ENCODE data around the gene BORCS5.
"Not testable (repeated sequence)": the region's sequence is repeated elsewhere in the genome, so short reads cannot be mapped to it uniquely, and the experiment has no call there.

DNA sequence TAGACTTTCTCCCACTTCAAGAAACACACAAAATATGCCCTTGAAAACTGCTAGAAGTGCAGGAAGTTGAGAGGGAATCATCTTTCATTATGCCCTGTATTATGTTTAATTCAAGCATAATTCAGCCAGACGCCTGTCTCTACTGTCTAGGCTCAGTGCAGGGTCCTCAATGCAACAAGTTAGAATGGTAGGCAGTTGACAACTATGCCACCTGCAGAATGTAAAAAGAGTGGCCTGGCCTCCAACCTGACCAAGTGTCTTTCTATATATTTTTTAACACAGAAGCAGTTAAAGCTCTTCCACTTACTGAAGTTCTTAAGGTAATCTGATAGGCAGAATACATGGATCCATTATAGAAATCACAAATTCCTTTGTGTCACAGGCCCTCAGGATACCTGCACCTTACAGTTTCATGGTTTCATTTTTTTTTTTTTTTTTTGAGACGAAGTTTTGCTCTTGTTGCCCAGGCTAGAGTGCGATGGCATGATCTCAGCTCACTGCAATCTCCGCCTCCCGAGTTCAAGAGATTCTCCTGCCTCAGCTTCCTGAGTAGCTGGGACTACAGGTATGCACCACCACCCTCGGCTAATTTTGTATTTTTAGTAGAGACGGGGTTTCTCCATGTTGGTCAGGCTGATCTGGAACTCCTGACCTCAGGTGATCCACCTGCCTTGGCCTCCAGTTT lies 145.4 kb downstream of the BORCS5 start:
- TF ChIP-seq POLR2A, CTCF (IDR thresholded peaks at IDR 0.05): not testable (repeated sequence)

All from testis (tissue), 2 donors.